HL-60 (cell line): ENCODE results near the gene SLC66A3.

Experiments used
- CTCF ChIP-seq: IDR thresholded peaks from one replicate; pipeline ENCODE4 v1.5.1; 2011; ENCODE audit warnings: low read length, control low read depth, inconsistent platforms; ENCODE audit not compliant: insufficient read depth
- GABPA ChIP-seq: IDR thresholded peaks from 2 replicates; pipeline ENCODE4 v1.6.1; 2012; ENCODE audit warnings: low read depth
- POLR2AphosphoS5 ChIP-seq: IDR thresholded peaks from 2 replicates; pipeline ENCODE4 v1.6.1; 2012; ENCODE audit warnings: low read depth
- REST ChIP-seq: IDR thresholded peaks from 2 replicates; pipeline ENCODE4 v1.6.1; 2012; ENCODE audit warnings: low read depth; ENCODE audit not compliant: insufficient replicate concordance

GRCh38 chr2:11212645-11213044 lies 57.4 kb downstream of the SLC66A3 start:
- TF ChIP-seq CTCF = no peak
- no peak for TF ChIP-seq REST
- TF ChIP-seq POLR2AphosphoS5 = no peak
- no peak for TF ChIP-seq GABPA
